ENCODE measurements around the gene MSRB1. TPM values are rescaled to one million over a fixed set of nuclear protein-coding genes. Genes with fewer than 3 reads are reported as not detected.

The MSRB1 gene
- total and polyA plus RNA-seq, 2 of the 13 experiments (the other 11 are each of a cell fraction or from before 2014, with no cell fraction given) = 32.1 to 75.4 TPM

DNA sequence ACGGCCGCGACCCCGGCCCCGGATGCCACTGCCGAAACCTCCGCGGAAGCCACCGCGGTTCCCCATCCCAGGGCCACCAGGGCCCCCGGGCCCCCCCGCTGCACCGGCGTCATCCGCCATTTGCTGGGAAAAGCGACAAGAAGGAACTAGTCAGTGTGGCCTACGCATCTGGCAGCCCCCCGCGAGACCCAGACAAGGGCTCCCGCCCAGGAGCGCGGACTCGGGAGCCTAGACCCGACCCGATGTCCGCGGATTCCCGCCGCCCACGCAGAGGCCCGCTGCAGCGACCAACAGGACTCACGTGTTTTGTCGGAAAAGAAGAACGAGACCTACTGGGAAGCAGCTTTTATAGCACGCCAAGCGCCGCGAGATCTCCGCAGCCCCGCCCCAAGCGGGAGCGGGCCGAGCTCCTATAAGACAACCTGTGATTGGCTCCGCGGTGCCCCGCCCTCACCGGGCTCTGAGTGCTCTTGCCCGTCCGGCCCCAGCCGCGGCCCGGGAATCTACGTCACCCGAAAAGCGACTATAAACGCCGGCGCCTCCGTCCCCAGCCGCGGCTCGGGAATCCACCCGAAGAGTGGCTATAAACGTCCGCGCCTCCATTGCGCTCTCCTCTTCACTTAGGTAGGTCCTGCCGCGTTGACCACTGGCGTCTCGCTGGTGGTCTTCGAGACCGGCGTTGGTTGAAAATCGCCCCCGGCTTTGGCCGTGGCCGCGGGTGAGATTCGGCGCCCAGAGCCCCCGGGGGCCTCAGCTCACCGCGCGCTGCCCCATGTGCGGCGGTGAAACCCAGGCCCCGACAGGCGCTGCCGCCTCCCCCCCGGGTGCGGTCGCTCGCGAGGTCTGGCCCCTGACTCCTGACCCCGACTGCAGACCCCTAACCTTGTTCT lies 21.8 kb upstream of the MSRB1 start, which contains the start of gene RPS2 (continued):
- TF ChIP-seq, protein P1, sequence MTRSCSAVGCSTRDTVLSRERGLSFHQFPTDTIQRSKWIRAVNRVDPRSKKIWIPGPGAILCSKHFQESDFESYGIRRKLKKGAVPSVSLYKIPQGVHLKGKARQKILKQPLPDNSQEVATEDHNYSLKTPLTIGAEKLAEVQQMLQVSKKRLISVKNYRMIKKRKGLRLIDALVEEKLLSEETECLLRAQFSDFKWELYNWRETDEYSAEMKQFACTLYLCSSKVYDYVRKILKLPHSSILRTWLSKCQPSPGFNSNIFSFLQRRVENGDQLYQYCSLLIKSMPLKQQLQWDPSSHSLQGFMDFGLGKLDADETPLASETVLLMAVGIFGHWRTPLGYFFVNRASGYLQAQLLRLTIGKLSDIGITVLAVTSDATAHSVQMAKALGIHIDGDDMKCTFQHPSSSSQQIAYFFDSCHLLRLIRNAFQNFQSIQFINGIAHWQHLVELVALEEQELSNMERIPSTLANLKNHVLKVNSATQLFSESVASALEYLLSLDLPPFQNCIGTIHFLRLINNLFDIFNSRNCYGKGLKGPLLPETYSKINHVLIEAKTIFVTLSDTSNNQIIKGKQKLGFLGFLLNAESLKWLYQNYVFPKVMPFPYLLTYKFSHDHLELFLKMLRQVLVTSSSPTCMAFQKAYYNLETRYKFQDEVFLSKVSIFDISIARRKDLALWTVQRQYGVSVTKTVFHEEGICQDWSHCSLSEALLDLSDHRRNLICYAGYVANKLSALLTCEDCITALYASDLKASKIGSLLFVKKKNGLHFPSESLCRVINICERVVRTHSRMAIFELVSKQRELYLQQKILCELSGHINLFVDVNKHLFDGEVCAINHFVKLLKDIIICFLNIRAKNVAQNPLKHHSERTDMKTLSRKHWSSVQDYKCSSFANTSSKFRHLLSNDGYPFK (CRISPR knock-in tag; IDR thresholded peaks at IDR 0.05; ENCODE audit: borderline replicate concordance) = peak; percentile 84
- TF ChIP-seq ZNF350 (CRISPR knock-in tag; IDR thresholded peaks at IDR 0.05; ENCODE audit: borderline replicate concordance, low read depth) (peak; percentile 67; the same call in 1 of the 2 replicates), ZNF337 (CRISPR knock-in tag; IDR thresholded peaks at IDR 0.05; ENCODE audit: borderline replicate concordance, low read depth) (no peak), MAFG (CRISPR knock-in tag; IDR thresholded peaks at IDR 0.05) (no peak), PRPF4 (IDR thresholded peaks at IDR 0.05; ENCODE audit: low read depth, low read length, poor library complexity, severe bottlenecking) (no peak), SMC3 (IDR thresholded peaks at IDR 0.05; ENCODE audit: low read length) (no peak), AGO1 (IDR thresholded peaks at IDR 0.05; ENCODE audit: low read depth, low read length, poor library complexity, severe bottlenecking) (peak; percentile 36), IRF2 (CRISPR knock-in tag; IDR thresholded peaks at IDR 0.05) (peak; percentile 67; the same call in 1 of the 2 replicates), ZFP90 (CRISPR knock-in tag; IDR thresholded peaks at IDR 0.05; ENCODE audit: borderline replicate concordance) (peak; percentile 49; the same call in 1 of the 2 replicates), NFYB (CRISPR knock-in tag; IDR thresholded peaks at IDR 0.05) (peak; percentile 96)
- TF ChIP-seq, protein P2, sequence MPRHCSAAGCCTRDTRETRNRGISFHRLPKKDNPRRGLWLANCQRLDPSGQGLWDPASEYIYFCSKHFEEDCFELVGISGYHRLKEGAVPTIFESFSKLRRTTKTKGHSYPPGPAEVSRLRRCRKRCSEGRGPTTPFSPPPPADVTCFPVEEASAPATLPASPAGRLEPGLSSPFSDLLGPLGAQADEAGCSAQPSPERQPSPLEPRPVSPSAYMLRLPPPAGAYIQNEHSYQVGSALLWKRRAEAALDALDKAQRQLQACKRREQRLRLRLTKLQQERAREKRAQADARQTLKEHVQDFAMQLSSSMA (CRISPR knock-in tag; IDR thresholded peaks at IDR 0.05) = no peak
- TF ChIP-seq, protein P3, sequence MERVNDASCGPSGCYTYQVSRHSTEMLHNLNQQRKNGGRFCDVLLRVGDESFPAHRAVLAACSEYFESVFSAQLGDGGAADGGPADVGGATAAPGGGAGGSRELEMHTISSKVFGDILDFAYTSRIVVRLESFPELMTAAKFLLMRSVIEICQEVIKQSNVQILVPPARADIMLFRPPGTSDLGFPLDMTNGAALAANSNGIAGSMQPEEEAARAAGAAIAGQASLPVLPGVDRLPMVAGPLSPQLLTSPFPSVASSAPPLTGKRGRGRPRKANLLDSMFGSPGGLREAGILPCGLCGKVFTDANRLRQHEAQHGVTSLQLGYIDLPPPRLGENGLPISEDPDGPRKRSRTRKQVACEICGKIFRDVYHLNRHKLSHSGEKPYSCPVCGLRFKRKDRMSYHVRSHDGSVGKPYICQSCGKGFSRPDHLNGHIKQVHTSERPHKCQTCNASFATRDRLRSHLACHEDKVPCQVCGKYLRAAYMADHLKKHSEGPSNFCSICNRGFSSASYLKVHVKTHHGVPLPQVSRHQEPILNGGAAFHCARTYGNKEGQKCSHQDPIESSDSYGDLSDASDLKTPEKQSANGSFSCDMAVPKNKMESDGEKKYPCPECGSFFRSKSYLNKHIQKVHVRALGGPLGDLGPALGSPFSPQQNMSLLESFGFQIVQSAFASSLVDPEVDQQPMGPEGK (CRISPR knock-in tag; IDR thresholded peaks at IDR 0.05) = peak; percentile 81
- TF ChIP-seq, protein P4, sequence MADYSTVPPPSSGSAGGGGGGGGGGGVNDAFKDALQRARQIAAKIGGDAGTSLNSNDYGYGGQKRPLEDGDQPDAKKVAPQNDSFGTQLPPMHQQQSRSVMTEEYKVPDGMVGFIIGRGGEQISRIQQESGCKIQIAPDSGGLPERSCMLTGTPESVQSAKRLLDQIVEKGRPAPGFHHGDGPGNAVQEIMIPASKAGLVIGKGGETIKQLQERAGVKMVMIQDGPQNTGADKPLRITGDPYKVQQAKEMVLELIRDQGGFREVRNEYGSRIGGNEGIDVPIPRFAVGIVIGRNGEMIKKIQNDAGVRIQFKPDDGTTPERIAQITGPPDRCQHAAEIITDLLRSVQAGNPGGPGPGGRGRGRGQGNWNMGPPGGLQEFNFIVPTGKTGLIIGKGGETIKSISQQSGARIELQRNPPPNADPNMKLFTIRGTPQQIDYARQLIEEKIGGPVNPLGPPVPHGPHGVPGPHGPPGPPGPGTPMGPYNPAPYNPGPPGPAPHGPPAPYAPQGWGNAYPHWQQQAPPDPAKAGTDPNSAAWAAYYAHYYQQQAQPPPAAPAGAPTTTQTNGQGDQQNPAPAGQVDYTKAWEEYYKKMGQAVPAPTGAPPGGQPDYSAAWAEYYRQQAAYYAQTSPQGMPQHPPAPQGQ (CRISPR knock-in tag; IDR thresholded peaks at IDR 0.05; ENCODE audit: borderline replicate concordance) = no peak
- TF ChIP-seq, protein P5, sequence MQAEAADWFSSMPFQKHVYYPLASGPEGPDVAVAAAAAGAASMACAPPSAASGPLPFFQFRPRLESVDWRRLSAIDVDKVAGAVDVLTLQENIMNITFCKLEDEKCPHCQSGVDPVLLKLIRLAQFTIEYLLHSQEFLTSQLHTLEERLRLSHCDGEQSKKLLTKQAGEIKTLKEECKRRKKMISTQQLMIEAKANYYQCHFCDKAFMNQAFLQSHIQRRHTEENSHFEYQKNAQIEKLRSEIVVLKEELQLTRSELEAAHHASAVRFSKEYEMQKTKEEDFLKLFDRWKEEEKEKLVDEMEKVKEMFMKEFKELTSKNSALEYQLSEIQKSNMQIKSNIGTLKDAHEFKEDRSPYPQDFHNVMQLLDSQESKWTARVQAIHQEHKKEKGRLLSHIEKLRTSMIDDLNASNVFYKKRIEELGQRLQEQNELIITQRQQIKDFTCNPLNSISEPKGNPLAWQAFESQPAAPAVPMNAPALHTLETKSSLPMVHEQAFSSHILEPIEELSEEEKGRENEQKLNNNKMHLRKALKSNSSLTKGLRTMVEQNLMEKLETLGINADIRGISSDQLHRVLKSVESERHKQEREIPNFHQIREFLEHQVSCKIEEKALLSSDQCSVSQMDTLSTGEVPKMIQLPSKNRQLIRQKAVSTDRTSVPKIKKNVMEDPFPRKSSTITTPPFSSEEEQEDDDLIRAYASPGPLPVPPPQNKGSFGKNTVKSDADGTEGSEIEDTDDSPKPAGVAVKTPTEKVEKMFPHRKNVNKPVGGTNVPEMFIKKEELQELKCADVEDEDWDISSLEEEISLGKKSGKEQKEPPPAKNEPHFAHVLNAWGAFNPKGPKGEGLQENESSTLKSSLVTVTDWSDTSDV (CRISPR knock-in tag; IDR thresholded peaks at IDR 0.05) = no peak

Measured in HepG2 (cell line).